Smooth muscle cell (in vitro differentiated cells): ENCODE data around the gene IGDCC3. TPM values are rescaled to one million over a fixed set of nuclear protein-coding genes. Genes with fewer than 3 reads are reported as not detected.

ENCODE experiments used
- DNase-seq: peaks from one replicate; lab custom pipeline; 2025; ENCODE audit not compliant: unreplicated experiment; lab: John Stamatoyannopoulos, UW
- H2AFZ ChIP-seq: fragments of 200-600 bp; sonication (generic); 2 replicates; pipeline ENCODE4 v1.6.0; 2016; ENCODE audit warnings: antibody characterized with exemption, low read depth, mild to moderate bottlenecking
- H3F3A ChIP-seq: fragments of 200-600 bp; sonication (generic); 2 replicates; pipeline ENCODE4 v1.6.0; 2017; ENCODE audit warnings: antibody characterized with exemption, low read depth
- H3K27ac ChIP-seq: fragments of 200-600 bp; sonication (generic); 2 replicates; pipeline ENCODE4 v1.5.1; 2016; ENCODE audit warnings: low read depth, mild to moderate bottlenecking
- H3K27me3 ChIP-seq: fragments of 200-600 bp; sonication (generic); 2 replicates; pipeline ENCODE4 v1.6.1; 2016; ENCODE audit warnings: low read depth, mild to moderate bottlenecking
- H3K36me3 ChIP-seq: fragments of 200-600 bp; sonication (generic); 2 replicates; pipeline ENCODE4 v1.5.1; 2016; ENCODE audit warnings: low read depth
- H3K4me1 ChIP-seq: fragments of 200-600 bp; sonication (generic); 2 replicates; pipeline ENCODE4 v1.5.1; 2016; ENCODE audit warnings: low read depth
- H3K4me2 ChIP-seq: fragments of 200-600 bp; sonication (generic); 2 replicates; pipeline ENCODE4 v1.6.0; 2016; ENCODE audit warnings: mild to moderate bottlenecking
- H3K4me3 ChIP-seq: fragments of 200-600 bp; sonication (generic); 2 replicates; pipeline ENCODE4 v1.5.1; 2016; ENCODE audit warnings: mild to moderate bottlenecking
- H3K79me2 ChIP-seq: fragments of 200-600 bp; sonication (generic); 2 replicates; pipeline ENCODE4 v1.6.0; 2016; ENCODE audit warnings: low read depth, mild to moderate bottlenecking
- H3K9ac ChIP-seq: fragments of 200-600 bp; sonication (generic); 2 replicates; pipeline ENCODE4 v1.6.0; 2016; ENCODE audit warnings: low read depth
- H3K9me3 ChIP-seq: fragments of 200-600 bp; sonication (generic); replicated peaks from 2 replicates; pipeline ENCODE4 v1.5.1; 2016; ENCODE audit warnings: low read depth
- H4K20me1 ChIP-seq: fragments of 200-600 bp; sonication (generic); 2 replicates; pipeline ENCODE4 v1.6.0; 2016; ENCODE audit warnings: low read depth
- CTCF ChIP-seq: fragments of 200-600 bp; sonication (generic); IDR thresholded peaks from 2 replicates; pipeline ENCODE4 v1.5.1; 2017; ENCODE audit warnings: borderline replicate concordance, mild to moderate bottlenecking, antibody characterized with exemption; ENCODE audit not compliant: insufficient read depth, poor library complexity, severe bottlenecking
- WGBS: methylation state at CpG from one replicate; pipeline ENCODE4 v1.1.7; 2016; ENCODE audit warnings: low lambda C conversion rate; 5-methylcytosine and 5-hydroxymethylcytosine counted together
- polyA plus RNA-seq: library from polyadenylated mRNA; unstranded; fragments of >200 nt; fragmentation: Nextera tagmentation; extraction: Ambion mirVana; gene quantifications from 2 replicates; pipeline ENCODE4 v1.2.1, GENCODE V29; 2016
- total RNA-seq: library from RNA; depleted of rRNA; stranded (reverse); fragments of >200 nt; gene quantifications from 2 replicates; pipeline ENCODE4 v1.2.3, GENCODE V29; 2014

Gene IGDCC3
- total and polyA plus RNA-seq, 2 experiments from 2014 or later = 3.2 to 5.9 TPM

- DNase-seq = no peak
- Histone ChIP-seq H4K20me1 (no peaks in the 10 kb centered on the region), H3K27ac (no peak overlapping the region), H3K27me3 (peaks cover 18% of the 10 kb centered on the region), H3F3A (peaks cover 11% of the 10 kb centered on the region), H3K36me3 (no peaks in the 10 kb centered on the region), H3K4me2 (no peak overlapping the region), H3K79me2 (no peaks in the 10 kb centered on the region), H3K9me3 (no peaks in the 10 kb centered on the region), H3K4me1 (no peaks in the 10 kb centered on the region), H2AFZ (no peak overlapping the region), H3K4me3 (no peak overlapping the region), H3K9ac (no peak overlapping the region)
- TF ChIP-seq CTCF = no peak
- 96% methylated on average over 13 of the region's 13 CpGs for WGBS
Measured at GRCh38 chr15:65393091-65393490, 15.3 kb upstream of the IGDCC3 start.

- H3K9me3 ChIP-seq = no peaks in the 10 kb centered on the region
- no peak overlapping the region for H3K4me2 ChIP-seq
- no peak for TF ChIP-seq CTCF
- no peak overlapping the region for H3K27ac ChIP-seq
- H3K4me3 ChIP-seq = no peak overlapping the region
- H3F3A ChIP-seq = peaks cover 11% of the 10 kb centered on the region
- WGBS = 97% methylated on average over 2 of the region's 2 CpGs
- H4K20me1 ChIP-seq = no peaks in the 10 kb centered on the region
- DNase-seq = no peak
- H3K79me2 ChIP-seq = no peaks in the 10 kb centered on the region
- no peak overlapping the region for H2AFZ ChIP-seq
- H3K27me3 ChIP-seq = peaks cover 12% of the 10 kb centered on the region
- no peak overlapping the region for H3K9ac ChIP-seq
- H3K4me1 ChIP-seq = no peaks in the 10 kb centered on the region
- no peaks in the 10 kb centered on the region for H3K36me3 ChIP-seq
Measured at GRCh38 chr15:65392368-65392767, 14.6 kb upstream of the IGDCC3 start.

- DNase-seq = no peak
- Histone ChIP-seq H3K27me3 (peaks cover 6% of the 10 kb centered on the region), H3K9me3 (no peaks in the 10 kb centered on the region), H3F3A (peaks cover 11% of the 10 kb centered on the region), H3K4me2 (no peak overlapping the region), H3K4me3 (no peak overlapping the region), H4K20me1 (no peaks in the 10 kb centered on the region), H3K4me1 (no peaks in the 10 kb centered on the region), H3K9ac (no peak overlapping the region), H3K27ac (no peak overlapping the region), H3K79me2 (no peaks in the 10 kb centered on the region), H3K36me3 (no peaks in the 10 kb centered on the region), H2AFZ (no peak overlapping the region)
- WGBS = 93% methylated on average over 10 of the region's 10 CpGs
- no peak for TF ChIP-seq CTCF
Measured at GRCh38 chr15:65391732-65392131, 13.9 kb upstream of the IGDCC3 start.

GRCh38 chr15:65390447-65390846 is 12.6 kb upstream of the IGDCC3 start:
- no peak overlapping the region for H3K4me3 ChIP-seq
- no peak overlapping the region for H2AFZ ChIP-seq
- no peaks in the 10 kb centered on the region for H3K27me3 ChIP-seq
- WGBS = 88% methylated on average over 1 of the region's 1 CpG
- H3K9ac ChIP-seq = no peak overlapping the region
- H3F3A ChIP-seq = peaks cover 11% of the 10 kb centered on the region
- no peak overlapping the region for H3K4me2 ChIP-seq
- no peak for DNase-seq
- peaks cover under 1% of the 10 kb centered on the region for H4K20me1 ChIP-seq
- H3K36me3 ChIP-seq = no peaks in the 10 kb centered on the region
- H3K79me2 ChIP-seq = no peaks in the 10 kb centered on the region
- peaks cover under 1% of the 10 kb centered on the region for H3K4me1 ChIP-seq
- no peak overlapping the region for H3K27ac ChIP-seq
- no peak for TF ChIP-seq CTCF
- H3K9me3 ChIP-seq = no peaks in the 10 kb centered on the region
